ENCODE measurements around the gene PTK6.

PTK6 gene

DNA sequence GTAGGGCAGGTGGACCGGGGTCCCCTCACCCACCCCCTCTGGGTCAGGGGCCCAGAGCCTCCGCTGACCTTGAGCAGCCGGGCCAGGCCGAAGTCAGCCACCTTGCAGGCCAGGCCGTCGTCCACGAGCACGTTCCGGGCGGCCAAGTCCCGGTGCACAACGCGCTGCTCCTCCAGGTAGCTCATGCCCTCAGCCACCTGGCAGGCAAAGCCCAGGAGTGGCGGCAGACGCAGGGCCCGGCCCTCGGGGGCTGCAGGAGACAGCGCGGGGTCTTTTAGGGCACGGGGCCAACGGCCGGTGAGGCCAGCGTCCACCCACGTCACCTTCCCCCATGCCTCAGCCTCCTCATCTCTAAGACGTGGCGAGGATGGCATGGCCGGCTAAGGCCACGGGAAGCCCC, 4.2 kb upstream of the PTK6 start:
- TF ChIP-seq OSR1 (CRISPR knock-in tag; IDR thresholded peaks at IDR 0.05) (no peak), SNAI2 (CRISPR knock-in tag; IDR thresholded peaks at IDR 0.05) (no peak), ZC3H10 (CRISPR knock-in tag; IDR thresholded peaks at IDR 0.05) (no peak), CSRNP3 (CRISPR knock-in tag; IDR thresholded peaks at IDR 0.05) (no peak), ZFP3 (CRISPR knock-in tag; IDR thresholded peaks at IDR 0.05) (no peak), ISL1 (CRISPR knock-in tag; IDR thresholded peaks at IDR 0.05) (no peak), ZNF565 (CRISPR knock-in tag; conservative IDR thresholded peaks at IDR 0.05; ENCODE audit: low read depth) (no peak)
- no peak for ATAC-seq

GRCh38 chr20:63540417-63541186, 3.4 kb upstream of the PTK6 start:
- no peak for ATAC-seq
- TF ChIP-seq ISL1 (CRISPR knock-in tag; IDR thresholded peaks at IDR 0.05): no peak
- no peak for TF ChIP-seq ZC3H10 (CRISPR knock-in tag; IDR thresholded peaks at IDR 0.05)
- no peak for TF ChIP-seq ZNF8 (CRISPR knock-in tag; IDR thresholded peaks at IDR 0.05)
- no peak for TF ChIP-seq ZFP30 (CRISPR knock-in tag; IDR thresholded peaks at IDR 0.05)

- no peak for ATAC-seq
- TF ChIP-seq TCF4 (CRISPR knock-in tag; IDR thresholded peaks at IDR 0.05; ENCODE audit: borderline replicate concordance): no peak
- TF ChIP-seq SNAI2 (CRISPR knock-in tag; IDR thresholded peaks at IDR 0.05): no peak
- TF ChIP-seq RARB (CRISPR knock-in tag; IDR thresholded peaks at IDR 0.05): no peak
- TF ChIP-seq, protein P1, sequence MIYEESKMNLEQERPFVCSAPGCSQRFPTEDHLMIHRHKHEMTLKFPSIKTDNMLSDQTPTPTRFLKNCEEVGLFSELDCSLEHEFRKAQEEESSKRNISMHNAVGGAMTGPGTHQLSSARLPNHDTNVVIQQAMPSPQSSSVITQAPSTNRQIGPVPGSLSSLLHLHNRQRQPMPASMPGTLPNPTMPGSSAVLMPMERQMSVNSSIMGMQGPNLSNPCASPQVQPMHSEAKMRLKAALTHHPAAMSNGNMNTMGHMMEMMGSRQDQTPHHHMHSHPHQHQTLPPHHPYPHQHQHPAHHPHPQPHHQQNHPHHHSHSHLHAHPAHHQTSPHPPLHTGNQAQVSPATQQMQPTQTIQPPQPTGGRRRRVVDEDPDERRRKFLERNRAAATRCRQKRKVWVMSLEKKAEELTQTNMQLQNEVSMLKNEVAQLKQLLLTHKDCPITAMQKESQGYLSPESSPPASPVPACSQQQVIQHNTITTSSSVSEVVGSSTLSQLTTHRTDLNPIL (CRISPR knock-in tag; IDR thresholded peaks at IDR 0.05; ENCODE audit: low read depth): no peak
- no peak for TF ChIP-seq ZNF565 (CRISPR knock-in tag; conservative IDR thresholded peaks at IDR 0.05; ENCODE audit: low read depth)
- no peak for TF ChIP-seq ESRRG (CRISPR knock-in tag; IDR thresholded peaks at IDR 0.05)
- TF ChIP-seq ZC3H10 (CRISPR knock-in tag; IDR thresholded peaks at IDR 0.05): no peak
Observed at GRCh38 chr20:63539441-63540370, 2.5 kb upstream of the PTK6 start.

- no peak for ATAC-seq
- TF ChIP-seq ZNF8 (CRISPR knock-in tag; IDR thresholded peaks at IDR 0.05): no peak
- TF ChIP-seq, protein P1 (CRISPR knock-in tag; IDR thresholded peaks at IDR 0.05; ENCODE audit: low read depth): no peak
- no peak for TF ChIP-seq TOX (CRISPR knock-in tag; IDR thresholded peaks at IDR 0.05; ENCODE audit: borderline replicate concordance)
- TF ChIP-seq, protein P2, sequence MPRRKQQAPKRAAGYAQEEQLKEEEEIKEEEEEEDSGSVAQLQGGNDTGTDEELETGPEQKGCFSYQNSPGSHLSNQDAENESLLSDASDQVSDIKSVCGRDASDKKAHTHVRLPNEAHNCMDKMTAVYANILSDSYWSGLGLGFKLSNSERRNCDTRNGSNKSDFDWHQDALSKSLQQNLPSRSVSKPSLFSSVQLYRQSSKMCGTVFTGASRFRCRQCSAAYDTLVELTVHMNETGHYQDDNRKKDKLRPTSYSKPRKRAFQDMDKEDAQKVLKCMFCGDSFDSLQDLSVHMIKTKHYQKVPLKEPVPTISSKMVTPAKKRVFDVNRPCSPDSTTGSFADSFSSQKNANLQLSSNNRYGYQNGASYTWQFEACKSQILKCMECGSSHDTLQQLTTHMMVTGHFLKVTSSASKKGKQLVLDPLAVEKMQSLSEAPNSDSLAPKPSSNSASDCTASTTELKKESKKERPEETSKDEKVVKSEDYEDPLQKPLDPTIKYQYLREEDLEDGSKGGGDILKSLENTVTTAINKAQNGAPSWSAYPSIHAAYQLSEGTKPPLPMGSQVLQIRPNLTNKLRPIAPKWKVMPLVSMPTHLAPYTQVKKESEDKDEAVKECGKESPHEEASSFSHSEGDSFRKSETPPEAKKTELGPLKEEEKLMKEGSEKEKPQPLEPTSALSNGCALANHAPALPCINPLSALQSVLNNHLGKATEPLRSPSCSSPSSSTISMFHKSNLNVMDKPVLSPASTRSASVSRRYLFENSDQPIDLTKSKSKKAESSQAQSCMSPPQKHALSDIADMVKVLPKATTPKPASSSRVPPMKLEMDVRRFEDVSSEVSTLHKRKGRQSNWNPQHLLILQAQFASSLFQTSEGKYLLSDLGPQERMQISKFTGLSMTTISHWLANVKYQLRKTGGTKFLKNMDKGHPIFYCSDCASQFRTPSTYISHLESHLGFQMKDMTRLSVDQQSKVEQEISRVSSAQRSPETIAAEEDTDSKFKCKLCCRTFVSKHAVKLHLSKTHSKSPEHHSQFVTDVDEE (CRISPR knock-in tag; IDR thresholded peaks at IDR 0.05): no peak
- no peak for TF ChIP-seq ZNF565 (CRISPR knock-in tag; conservative IDR thresholded peaks at IDR 0.05; ENCODE audit: low read depth)
- no peak for TF ChIP-seq ZFP30 (CRISPR knock-in tag; IDR thresholded peaks at IDR 0.05)
Observed at GRCh38 chr20:63539092-63539430, 1.9 kb upstream of the PTK6 start.
